GM06990 (cell line): ENCODE data around the gene CCDC136.

Experiments used
- DNase-seq: peaks from one replicate; pipeline ENCODE4 v3.0.0-alpha.2; 2011; ENCODE audit not compliant: insufficient read length; ENCODE audit errors: extremely low read depth
- H3K27me3 ChIP-seq: replicated peaks from 2 replicates; pipeline ENCODE4 v1.6.0; 2011; ENCODE audit warnings: low read length; ENCODE audit not compliant: control insufficient read depth, insufficient read depth
- H3K36me3 ChIP-seq: 2 replicates; pipeline ENCODE4 v1.5.1; 2011; ENCODE audit warnings: low read length; ENCODE audit not compliant: control insufficient read depth, insufficient read depth
- H3K4me3 ChIP-seq: replicated peaks from 2 replicates; pipeline ENCODE4 v1.5.1; 2011; ENCODE audit warnings: low read depth, mild to moderate bottlenecking, control low read depth, low read length
- CTCF ChIP-seq: IDR thresholded peaks from 2 replicates; pipeline ENCODE4 v1.5.1; 2011; ENCODE audit warnings: low read length, control low read depth, mild to moderate bottlenecking, inconsistent platforms; ENCODE audit not compliant: insufficient read depth, poor library complexity, severe bottlenecking

The CCDC136 gene

GRCh38 chr7:128794436-128794835 lies 2.7 kb downstream of the CCDC136 start:
- Histone ChIP-seq H3K36me3 (no peaks in the 10 kb centered on the region), H3K4me3 (no peak overlapping the region), H3K27me3 (no peaks in the 10 kb centered on the region)
- DNase-seq = no peak
- no peak for TF ChIP-seq CTCF

- Histone ChIP-seq H3K4me3 (no peak overlapping the region), H3K36me3 (no peaks in the 10 kb centered on the region), H3K27me3 (no peaks in the 10 kb centered on the region)
- DNase-seq = no peak
- TF ChIP-seq CTCF = no peak
Observed at GRCh38 chr7:128795129-128795528, 3.4 kb downstream of the CCDC136 start.

- Histone ChIP-seq H3K36me3 (no peaks in the 10 kb centered on the region), H3K4me3 (no peak overlapping the region), H3K27me3 (no peaks in the 10 kb centered on the region)
- no peak for TF ChIP-seq CTCF
- DNase-seq = no peak
Observed at GRCh38 chr7:128796327-128796726, 4.6 kb downstream of the CCDC136 start.

- Histone ChIP-seq H3K27me3 (no peaks in the 10 kb centered on the region), H3K4me3 (no peak overlapping the region), H3K36me3 (no peaks in the 10 kb centered on the region)
- TF ChIP-seq CTCF = no peak
- no peak for DNase-seq
Observed at GRCh38 chr7:128799451-128799850, 7.7 kb downstream of the CCDC136 start.

- no peaks in the 10 kb centered on the region for H3K36me3 ChIP-seq
- DNase-seq = no peak
- no peak for TF ChIP-seq CTCF
- no peaks in the 10 kb centered on the region for H3K27me3 ChIP-seq
- H3K4me3 ChIP-seq = no peak overlapping the region
Observed at GRCh38 chr7:128800567-128800966, 8.8 kb downstream of the CCDC136 start.

GRCh38 chr7:128801003-128801402 lies 9.2 kb downstream of the CCDC136 start:
- H3K27me3 ChIP-seq = no peaks in the 10 kb centered on the region
- H3K36me3 ChIP-seq = no peaks in the 10 kb centered on the region
- TF ChIP-seq CTCF = no peak
- H3K4me3 ChIP-seq = no peak overlapping the region
- DNase-seq = no peak
